Smooth muscle cell (in vitro differentiated cells): ENCODE measurements around the gene EVI5L. TPM values are rescaled to one million over a fixed set of nuclear protein-coding genes. Genes with fewer than 3 reads are reported as not detected.
"Not testable (repeated sequence)": the region's sequence is repeated elsewhere in the genome, so short reads cannot be mapped to it uniquely, and the experiment has no call there.

Source experiments
- DNase-seq: peaks from one replicate; lab custom pipeline; 2025; ENCODE audit not compliant: unreplicated experiment; lab: John Stamatoyannopoulos, UW
- H2AFZ ChIP-seq: fragments of 200-600 bp; sonication (generic); 2 replicates; pipeline ENCODE4 v1.6.0; 2016; ENCODE audit warnings: antibody characterized with exemption, low read depth, mild to moderate bottlenecking
- H3F3A ChIP-seq: fragments of 200-600 bp; sonication (generic); 2 replicates; pipeline ENCODE4 v1.6.0; 2017; ENCODE audit warnings: antibody characterized with exemption, low read depth
- H3K27ac ChIP-seq: fragments of 200-600 bp; sonication (generic); 2 replicates; pipeline ENCODE4 v1.5.1; 2016; ENCODE audit warnings: low read depth, mild to moderate bottlenecking
- H3K27me3 ChIP-seq: fragments of 200-600 bp; sonication (generic); 2 replicates; pipeline ENCODE4 v1.6.1; 2016; ENCODE audit warnings: low read depth, mild to moderate bottlenecking
- H3K36me3 ChIP-seq: fragments of 200-600 bp; sonication (generic); 2 replicates; pipeline ENCODE4 v1.5.1; 2016; ENCODE audit warnings: low read depth
- H3K4me1 ChIP-seq: fragments of 200-600 bp; sonication (generic); 2 replicates; pipeline ENCODE4 v1.5.1; 2016; ENCODE audit warnings: low read depth
- H3K4me2 ChIP-seq: fragments of 200-600 bp; sonication (generic); 2 replicates; pipeline ENCODE4 v1.6.0; 2016; ENCODE audit warnings: mild to moderate bottlenecking
- H3K4me3 ChIP-seq: fragments of 200-600 bp; sonication (generic); 2 replicates; pipeline ENCODE4 v1.5.1; 2016; ENCODE audit warnings: mild to moderate bottlenecking
- H3K79me2 ChIP-seq: fragments of 200-600 bp; sonication (generic); 2 replicates; pipeline ENCODE4 v1.6.0; 2016; ENCODE audit warnings: low read depth, mild to moderate bottlenecking
- H3K9ac ChIP-seq: fragments of 200-600 bp; sonication (generic); 2 replicates; pipeline ENCODE4 v1.6.0; 2016; ENCODE audit warnings: low read depth
- H3K9me3 ChIP-seq: fragments of 200-600 bp; sonication (generic); replicated peaks from 2 replicates; pipeline ENCODE4 v1.5.1; 2016; ENCODE audit warnings: low read depth
- H4K20me1 ChIP-seq: fragments of 200-600 bp; sonication (generic); 2 replicates; pipeline ENCODE4 v1.6.0; 2016; ENCODE audit warnings: low read depth
- WGBS: methylation state at CpG from one replicate; pipeline ENCODE4 v1.1.7; 2016; ENCODE audit warnings: low lambda C conversion rate; 5-methylcytosine and 5-hydroxymethylcytosine counted together
- polyA plus RNA-seq: library from polyadenylated mRNA; unstranded; fragments of >200 nt; fragmentation: Nextera tagmentation; extraction: Ambion mirVana; gene quantifications from 2 replicates; pipeline ENCODE4 v1.2.1, GENCODE V29; 2016
- total RNA-seq: library from RNA; depleted of rRNA; stranded (reverse); fragments of >200 nt; gene quantifications from 2 replicates; pipeline ENCODE4 v1.2.3, GENCODE V29; 2014
- TF ChIP-seq, protein P1 (sequence below): fragments of 200-600 bp; sonication (generic); IDR thresholded peaks from 2 replicates; pipeline ENCODE4 v1.5.1; 2017; ENCODE audit warnings: borderline replicate concordance, mild to moderate bottlenecking, antibody characterized with exemption; ENCODE audit not compliant: insufficient read depth, poor library complexity, severe bottlenecking

EVI5L gene
- total and polyA plus RNA-seq, 2 experiments from 2014 or later = 8.8 to 21.2 TPM

DNA sequence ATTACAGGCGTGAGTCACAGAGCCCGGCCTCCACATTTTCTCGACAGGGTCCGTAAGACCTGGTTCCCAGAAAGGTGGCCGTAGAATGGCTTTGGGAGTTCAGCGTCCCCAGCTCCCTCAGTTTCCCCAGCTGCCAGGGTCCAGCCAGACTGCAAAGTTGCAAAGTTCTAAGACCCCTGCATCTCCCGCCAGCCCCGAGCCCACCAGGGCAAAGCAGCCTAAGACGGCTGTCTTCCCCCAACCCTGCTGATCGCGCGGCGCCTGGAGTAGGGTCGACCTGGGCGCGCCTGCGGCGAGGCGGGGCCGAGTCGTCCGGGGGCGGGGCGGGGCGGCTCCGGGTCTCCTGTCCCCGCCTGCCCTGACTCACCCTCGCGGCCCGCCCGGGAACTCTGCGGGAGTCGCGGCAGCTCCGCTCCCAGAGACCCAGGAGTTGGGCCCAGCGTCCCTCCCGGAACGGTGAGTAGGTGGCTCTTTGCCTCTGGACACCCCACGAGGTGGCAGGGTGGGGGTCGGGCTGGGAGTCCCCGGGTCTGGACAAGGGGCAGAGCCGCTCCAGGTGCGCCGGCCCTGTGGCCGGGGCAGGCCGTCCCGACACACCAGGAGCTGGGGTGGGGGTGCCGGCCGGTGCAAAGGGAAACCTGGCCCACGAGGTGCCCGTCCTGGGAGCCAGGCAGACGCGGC, 58.3 kb downstream of the EVI5L start, which contains the start of gene LRRC8E:
Gene LRRC8E, plus strand, starts transcription at position 366 of the 681 bp plus-strand sequence. CDS start 7,094 bp downstream, outside the sequence.
- Histone ChIP-seq H3K27ac (peak within 1 kb of the TSS; percentile 71), H3F3A (no peaks in the 10 kb centered on the region), H3K4me1 (no peaks in the 10 kb centered on the region), H4K20me1 (no peaks in the 10 kb centered on the region), H3K4me2 (peak within 1 kb of the TSS; percentile 92), H3K27me3 (no peaks in the 10 kb centered on the region), H3K36me3 (no peaks in the 10 kb centered on the region), H3K79me2 (no peaks in the 10 kb centered on the region), H3K9me3 (no peaks in the 10 kb centered on the region), H3K4me3 (peak within 1 kb of the TSS; percentile 68), H2AFZ (peak within 1 kb of the TSS; percentile 86), H3K9ac (peak within 1 kb of the TSS; percentile 93)
- 9% methylated on average over 36 of the region's 53 CpGs for WGBS
- TF ChIP-seq, protein P1, sequence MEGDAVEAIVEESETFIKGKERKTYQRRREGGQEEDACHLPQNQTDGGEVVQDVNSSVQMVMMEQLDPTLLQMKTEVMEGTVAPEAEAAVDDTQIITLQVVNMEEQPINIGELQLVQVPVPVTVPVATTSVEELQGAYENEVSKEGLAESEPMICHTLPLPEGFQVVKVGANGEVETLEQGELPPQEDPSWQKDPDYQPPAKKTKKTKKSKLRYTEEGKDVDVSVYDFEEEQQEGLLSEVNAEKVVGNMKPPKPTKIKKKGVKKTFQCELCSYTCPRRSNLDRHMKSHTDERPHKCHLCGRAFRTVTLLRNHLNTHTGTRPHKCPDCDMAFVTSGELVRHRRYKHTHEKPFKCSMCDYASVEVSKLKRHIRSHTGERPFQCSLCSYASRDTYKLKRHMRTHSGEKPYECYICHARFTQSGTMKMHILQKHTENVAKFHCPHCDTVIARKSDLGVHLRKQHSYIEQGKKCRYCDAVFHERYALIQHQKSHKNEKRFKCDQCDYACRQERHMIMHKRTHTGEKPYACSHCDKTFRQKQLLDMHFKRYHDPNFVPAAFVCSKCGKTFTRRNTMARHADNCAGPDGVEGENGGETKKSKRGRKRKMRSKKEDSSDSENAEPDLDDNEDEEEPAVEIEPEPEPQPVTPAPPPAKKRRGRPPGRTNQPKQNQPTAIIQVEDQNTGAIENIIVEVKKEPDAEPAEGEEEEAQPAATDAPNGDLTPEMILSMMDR = no peak
- DNase-seq = peak; percentile 42

DNA sequence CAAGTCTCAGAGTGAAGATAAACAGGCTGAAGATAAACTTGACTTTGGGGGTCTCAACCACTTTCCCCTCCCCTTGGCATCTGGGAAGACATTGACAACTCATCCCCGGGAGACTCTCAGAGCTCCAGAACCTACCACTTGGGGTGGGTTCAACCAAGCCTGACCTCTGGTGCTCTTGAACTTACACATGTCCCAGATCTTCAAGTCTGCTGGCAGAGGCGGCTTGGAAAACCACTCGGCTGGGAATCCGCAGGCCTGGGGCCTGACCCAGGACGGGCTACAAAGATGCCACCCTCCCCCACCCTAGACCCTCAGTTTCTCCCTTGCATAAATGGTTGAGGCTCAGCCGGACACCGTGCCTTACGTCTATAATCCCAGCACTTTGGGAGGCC, 58.8 kb downstream of the EVI5L start:
- TF ChIP-seq, protein P1 = no peak
- no peaks in the 10 kb centered on the region for H4K20me1 ChIP-seq
- no peaks in the 10 kb centered on the region for H3K9me3 ChIP-seq
- peak overlapping the region; percentile 93 for H3K9ac ChIP-seq
- peak overlapping the region; percentile 92 for H3K4me2 ChIP-seq
- no peaks in the 10 kb centered on the region for H3K27me3 ChIP-seq
- H3K79me2 ChIP-seq = no peaks in the 10 kb centered on the region
- H3K36me3 ChIP-seq = no peaks in the 10 kb centered on the region
- peak overlapping the region; percentile 86 for H2AFZ ChIP-seq
- no peak for DNase-seq
- H3F3A ChIP-seq = no peaks in the 10 kb centered on the region
- 71% methylated on average over 8 of the region's 8 CpGs for WGBS
- H3K27ac ChIP-seq = peak overlapping the region; percentile 71
- H3K4me1 ChIP-seq = no peaks in the 10 kb centered on the region
- peak overlapping the region; percentile 68 for H3K4me3 ChIP-seq

DNA sequence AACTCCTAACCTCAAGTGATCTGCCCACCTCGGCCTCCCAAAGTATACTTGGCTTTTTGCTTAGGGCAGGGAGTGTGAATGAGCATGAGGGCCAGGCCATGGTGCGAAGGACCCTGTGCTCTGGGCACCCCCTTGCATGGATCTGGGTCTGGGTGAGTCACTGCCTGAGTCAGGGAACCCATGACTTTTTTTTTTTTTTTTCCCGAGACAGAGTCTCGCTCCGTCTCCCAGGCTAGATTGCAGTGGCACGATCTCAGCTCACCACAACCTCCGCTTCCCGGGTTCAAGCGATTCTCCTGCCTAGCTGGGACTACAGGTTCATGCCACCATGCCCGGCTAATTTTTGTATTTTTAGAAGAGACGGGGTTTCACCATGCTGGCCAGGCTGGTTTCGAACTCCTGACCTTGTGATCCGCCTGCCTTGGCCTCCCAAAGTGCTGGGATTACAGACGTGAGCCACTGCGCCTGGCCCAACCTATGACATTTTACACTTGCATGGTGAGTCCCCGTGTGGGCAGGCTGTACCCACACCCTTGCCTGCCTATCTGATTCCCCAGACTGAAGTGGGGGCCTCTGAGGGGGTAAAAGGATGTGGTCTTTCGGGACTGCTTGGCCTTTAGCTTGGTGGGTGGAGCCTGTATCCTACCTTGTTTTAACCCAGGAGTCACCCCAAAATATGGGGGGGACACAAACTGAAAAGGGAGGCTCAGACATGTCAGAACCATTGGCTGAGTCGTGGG, 63.5 kb downstream of the EVI5L start:
- not testable (repeated sequence) for H3K4me3 ChIP-seq, H3K36me3 ChIP-seq, H4K20me1 ChIP-seq, H3K27me3 ChIP-seq, H3K9me3 ChIP-seq, H3K79me2 ChIP-seq, H3K4me1 ChIP-seq, H3F3A ChIP-seq, H2AFZ ChIP-seq, DNase-seq
- Histone ChIP-seq H3K27ac (peak overlapping the region; percentile 63), H3K4me2 (peak overlapping the region; percentile 25), H3K9ac (peak overlapping the region; percentile 66)
- 67% methylated on average over 18 of the region's 18 CpGs for WGBS

DNA sequence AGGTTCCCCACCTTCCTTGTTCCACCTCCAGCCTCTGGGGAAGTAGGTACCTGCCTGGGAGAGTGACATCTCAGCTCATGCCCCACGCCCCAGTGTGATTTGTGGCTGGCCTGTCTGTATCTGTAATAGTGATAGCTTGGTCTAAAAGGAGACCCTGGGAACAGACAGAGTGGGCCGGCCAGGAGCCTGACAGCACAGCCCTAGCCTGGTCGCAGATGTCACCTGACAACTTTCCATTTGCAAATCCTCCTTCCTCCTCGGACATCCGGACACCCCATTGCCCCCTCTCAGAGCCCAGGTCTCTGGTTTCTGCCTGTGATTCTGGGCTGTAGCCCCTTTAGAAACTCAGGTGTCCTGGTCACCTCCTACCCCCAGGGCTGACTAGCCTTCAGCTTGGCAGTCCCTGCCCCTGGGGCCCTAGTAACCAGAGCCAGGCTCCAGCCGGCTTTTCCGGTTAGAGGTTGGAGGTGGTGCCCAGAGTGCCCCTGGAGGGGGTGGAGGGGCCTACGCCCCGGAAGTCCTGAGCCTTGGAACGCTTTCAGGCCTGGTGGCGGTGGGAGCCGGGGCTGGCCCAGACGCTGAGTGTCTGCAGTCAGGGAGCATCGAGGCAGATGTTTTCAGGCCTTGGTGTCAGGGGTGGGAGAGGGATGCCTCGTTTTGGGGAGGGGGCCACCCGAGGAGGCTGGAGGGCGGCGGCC, 64.7 kb downstream of the EVI5L start:
- 81% methylated on average over 18 of the region's 18 CpGs for WGBS
- Histone ChIP-seq H3K27me3 (no peaks in the 10 kb centered on the region), H2AFZ (no peak overlapping the region), H3K9ac (no peak overlapping the region), H3K27ac (no peak overlapping the region), H3K9me3 (no peaks in the 10 kb centered on the region), H3K79me2 (no peaks in the 10 kb centered on the region), H3F3A (no peaks in the 10 kb centered on the region), H3K4me2 (no peak overlapping the region), H3K4me1 (no peaks in the 10 kb centered on the region), H4K20me1 (no peaks in the 10 kb centered on the region), H3K36me3 (no peaks in the 10 kb centered on the region), H3K4me3 (no peak overlapping the region)
- TF ChIP-seq, protein P1 = no peak
- DNase-seq = no peak
